GM12892 (cell line): ENCODE data around the gene DNAH6.

Experiments used
- POLR2A ChIP-seq: IDR thresholded peaks from 2 replicates; pipeline ENCODE4 v1.6.1; 2011; ENCODE audit warnings: low read depth, low read length, control low read depth
- POLR2AphosphoS5 ChIP-seq: IDR thresholded peaks from 2 replicates; pipeline ENCODE4 v1.6.1; 2011; ENCODE audit warnings: low read depth, low read length, control low read depth
- TAF1 ChIP-seq: IDR thresholded peaks from 2 replicates; pipeline ENCODE4 v1.6.1; 2011; ENCODE audit warnings: low read depth, mild to moderate bottlenecking, control low read depth, low read length, borderline replicate concordance

- no peak for TF ChIP-seq POLR2A
- TF ChIP-seq TAF1 = no peak
- no peak for TF ChIP-seq POLR2AphosphoS5
Measured at GRCh38 chr2:84649487-84650142, 133.3 kb downstream of the DNAH6 start.
